Uterus (tissue), 4 donors: ENCODE data around the gene RARA. TPM values are rescaled to one million over a fixed set of nuclear protein-coding genes. Genes with fewer than 3 reads are reported as not detected.

Source experiments
- DNase-seq, 2 donors: peaks; one replicate each; pipeline ENCODE4 v3.0.0-alpha.2; 2019 to 2020
- H3K27ac ChIP-seq, 2 donors: fragments of 200-600 bp; sonication (generic); 1 replicate in 1 of 2; 2 replicates in 1 of 2; pipeline ENCODE4 v1.5.1; 2016 to 2018
- H3K27me3 ChIP-seq, 2 donors: fragments of 200-600 bp; sonication (generic); one replicate each; pipeline ENCODE4 v1.5.1; 2018 to 2019; ENCODE audit warnings: control low read depth in 1 of 2
- H3K36me3 ChIP-seq, 2 donors: fragments of 200-600 bp; sonication (generic); one replicate each; pipeline ENCODE4 v1.5.1; 2019; ENCODE audit warnings: control low read depth in 1 of 2
- H3K4me1 ChIP-seq, 2 donors: fragments of 200-600 bp; sonication (generic); one replicate each; pipeline ENCODE4 v1.5.1; 2018 to 2019; ENCODE audit warnings: control low read depth in 1 of 2
- H3K4me3 ChIP-seq, 2 donors: fragments of 200-600 bp; sonication (generic); 1 replicate in 1 of 2; 2 replicates in 1 of 2; pipeline ENCODE4 v1.5.1; 2018 to 2019; ENCODE audit warnings: mild to moderate bottlenecking in 1 of 2
- H3K9me3 ChIP-seq, 2 donors: fragments of 200-600 bp; sonication (generic); one replicate each; pipeline ENCODE4 v1.5.1; 2019; ENCODE audit warnings: control low read depth in 1 of 2
- CTCF ChIP-seq, 4 experiments: fragments of 200-600 bp in 2 of 4; fragments of 450-650 bp in 2 of 4; sonication (generic) in 2 of 4; IDR thresholded peaks; one replicate each; pipeline ENCODE4 v1.5.1; 2016 to 2019; ENCODE audit warnings: antibody characterized with exemption in 4 of 4, mild to moderate bottlenecking in 2 of 4, moderate library complexity in 1 of 4
- POLR2A ChIP-seq, 2 donors: fragments of 450-650 bp; IDR thresholded peaks; one replicate each; pipeline ENCODE4 v1.6.1; 2016; ENCODE audit warnings: antibody characterized with exemption in 2 of 2, mild to moderate bottlenecking in 1 of 2, moderate library complexity in 1 of 2
- intact Hi-C: fragments of 100-400 bp; cut with DNase I; formaldehyde crosslinking; loops from one replicate; pipeline ENCODE4 v1.15.1; 2023; ENCODE audit warnings: low total_unique reads
- total RNA-seq, 4 donors: library from RNA; depleted of rRNA in 3 of 4; stranded (reverse); fragments of >200 nt in 3 of 4; gene quantifications; one replicate each; pipeline versions ENCODE4 v1.1.0 to v1.2.4, GENCODE V29; 2014 to 2023
- donor health status: DM: yes; HTN: yes; CAD: no.

The RARA gene
- total RNA-seq, 4 donors from 2014 or later = 18.9 to 80.5 (median 46.3) TPM

DNA sequence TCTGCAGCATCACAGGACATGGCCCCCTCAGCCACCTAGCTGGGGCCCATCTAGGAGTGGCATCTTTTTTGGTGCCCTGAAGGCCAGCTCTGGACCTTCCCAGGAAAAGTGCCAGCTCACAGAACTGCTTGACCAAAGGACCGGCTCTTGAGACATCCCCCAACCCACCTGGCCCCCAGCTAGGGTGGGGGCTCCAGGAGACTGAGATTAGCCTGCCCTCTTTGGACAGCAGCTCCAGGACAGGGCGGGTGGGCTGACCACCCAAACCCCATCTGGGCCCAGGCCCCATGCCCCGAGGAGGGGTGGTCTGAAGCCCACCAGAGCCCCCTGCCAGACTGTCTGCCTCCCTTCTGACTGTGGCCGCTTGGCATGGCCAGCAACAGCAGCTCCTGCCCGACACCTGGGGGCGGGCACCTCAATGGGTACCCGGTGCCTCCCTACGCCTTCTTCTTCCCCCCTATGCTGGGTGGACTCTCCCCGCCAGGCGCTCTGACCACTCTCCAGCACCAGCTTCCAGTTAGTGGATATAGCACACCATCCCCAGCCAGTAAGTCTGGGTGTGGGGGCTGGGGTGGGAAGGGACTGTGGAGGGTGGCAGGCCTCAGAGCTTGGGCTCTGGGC lies 22.0 kb downstream of the RARA start:
- intact Hi-C loops = no loop called here
- Histone ChIP-seq H3K4me1 (peaks cover 40 to 72% of the 10 kb centered on the region in 2 donors), H3K36me3 (no peaks in the 10 kb centered on the region), H3K27me3 (no peaks in the 10 kb centered on the region), H3K9me3 (no peaks in the 10 kb centered on the region), H3K4me3 (no peak overlapping the region), H3K27ac (peak overlapping the region; percentile 74 to 83)
- DNase-seq = peak in 1 of 2 donors; percentile 24
- TF ChIP-seq CTCF (IDR thresholded peaks at IDR 0.05) (no peak), POLR2A (IDR thresholded peaks at IDR 0.05) (no peak)

DNA sequence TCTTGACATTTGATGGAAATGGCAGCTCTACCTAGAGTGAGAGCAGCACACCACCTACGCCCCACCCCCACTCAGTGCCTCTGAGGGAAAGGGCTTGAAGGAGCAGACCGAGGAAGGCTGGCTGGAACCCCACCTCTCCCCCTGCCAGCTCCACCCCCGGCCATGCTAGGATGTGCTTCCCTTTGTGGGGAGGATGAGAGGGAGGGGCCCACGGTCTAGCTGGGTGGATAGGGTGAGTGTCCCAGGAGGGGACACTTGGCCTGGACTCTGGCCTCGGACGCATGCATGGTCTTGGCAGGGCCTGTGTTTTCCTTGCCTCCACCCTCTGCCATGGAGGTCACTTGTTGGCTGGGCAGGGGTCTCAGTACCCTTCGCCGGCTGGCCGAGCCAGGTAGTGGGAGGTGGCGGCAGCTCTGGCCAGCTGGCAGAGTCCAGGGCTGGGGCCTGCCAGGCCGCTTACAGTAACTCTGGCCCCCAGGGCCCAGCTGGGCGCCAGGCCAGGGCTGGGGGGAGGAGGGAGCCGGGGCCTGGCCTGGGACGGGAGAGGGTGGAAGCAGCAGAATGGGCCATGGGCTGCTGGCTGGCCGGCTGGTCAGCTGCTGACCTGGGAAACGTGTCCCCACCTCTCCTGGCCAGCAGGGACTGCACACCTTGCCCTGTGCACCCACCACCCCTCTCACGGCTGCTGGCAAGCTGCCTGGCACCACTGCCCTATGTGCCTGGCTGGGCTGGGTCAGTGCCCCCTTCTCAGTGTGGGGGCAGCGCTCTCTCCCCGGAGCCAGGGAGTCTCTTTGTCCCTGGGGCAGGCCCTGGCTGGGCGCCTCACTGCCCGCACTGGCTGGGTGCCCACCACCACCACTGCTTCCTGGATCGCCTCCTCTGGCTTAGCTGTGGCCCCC lies 23.0 kb downstream of the RARA start:
- H3K36me3 ChIP-seq = no peaks in the 10 kb centered on the region
- H3K27me3 ChIP-seq = no peaks in the 10 kb centered on the region
- peaks cover 39 to 67% of the 10 kb centered on the region in 2 donors for H3K4me1 ChIP-seq
- TF ChIP-seq POLR2A (IDR thresholded peaks at IDR 0.05) (peak in 1 of 2 donors; percentile 21), CTCF (IDR thresholded peaks at IDR 0.05) (peak in 1 of 4 experiments; percentile 22)
- peak; percentile 86 to 93 for DNase-seq
- H3K4me3 ChIP-seq = no peak overlapping the region
- intact Hi-C loops = no loop called here
- peak overlapping the region; percentile 74 to 83 for H3K27ac ChIP-seq
- H3K9me3 ChIP-seq = no peaks in the 10 kb centered on the region

DNA sequence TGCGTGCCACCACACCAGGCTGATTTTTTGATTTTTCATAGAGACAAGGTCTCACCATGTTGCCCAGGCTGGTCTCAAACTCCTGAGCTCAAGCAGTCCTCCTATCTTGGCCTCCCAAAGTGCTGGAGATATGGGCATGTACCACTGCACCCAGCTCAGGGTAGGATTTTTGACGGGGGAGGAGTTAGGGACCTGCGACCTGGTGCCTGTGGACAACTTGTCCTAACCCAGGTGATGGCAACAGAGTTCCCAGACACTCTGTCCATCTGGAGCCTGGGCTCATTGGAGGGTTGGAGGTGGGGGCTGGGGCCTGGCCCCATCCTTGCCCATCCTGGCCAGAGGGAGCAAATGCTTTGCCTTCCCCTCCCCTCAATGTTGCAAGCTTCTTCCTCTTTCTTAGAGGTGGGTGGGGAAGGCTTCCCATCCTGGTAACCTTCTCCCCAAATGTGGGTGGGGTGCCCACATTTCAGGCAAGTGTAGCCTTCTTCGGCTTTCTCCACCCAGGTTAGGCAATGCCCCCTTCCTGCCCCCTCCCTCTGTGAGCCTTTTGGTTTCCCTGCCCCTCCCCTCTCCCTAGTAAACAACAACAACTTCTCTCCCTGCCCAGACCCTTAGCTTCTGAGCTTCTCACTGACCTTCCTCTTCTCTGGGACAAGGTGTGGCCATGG lies 24.9 kb downstream of the RARA start:
- TF ChIP-seq CTCF (IDR thresholded peaks at IDR 0.05) (no peak), POLR2A (IDR thresholded peaks at IDR 0.05) (no peak)
- Histone ChIP-seq H3K27me3 (no peaks in the 10 kb centered on the region), H3K9me3 (no peaks in the 10 kb centered on the region), H3K4me3 (no peak overlapping the region), H3K27ac (peak overlapping the region; percentile 74 to 83), H3K36me3 (no peaks in the 10 kb centered on the region), H3K4me1 (peaks cover 39 to 55% of the 10 kb centered on the region in 2 donors)
- intact Hi-C loops = no loop called here
- DNase-seq = no peak

DNA sequence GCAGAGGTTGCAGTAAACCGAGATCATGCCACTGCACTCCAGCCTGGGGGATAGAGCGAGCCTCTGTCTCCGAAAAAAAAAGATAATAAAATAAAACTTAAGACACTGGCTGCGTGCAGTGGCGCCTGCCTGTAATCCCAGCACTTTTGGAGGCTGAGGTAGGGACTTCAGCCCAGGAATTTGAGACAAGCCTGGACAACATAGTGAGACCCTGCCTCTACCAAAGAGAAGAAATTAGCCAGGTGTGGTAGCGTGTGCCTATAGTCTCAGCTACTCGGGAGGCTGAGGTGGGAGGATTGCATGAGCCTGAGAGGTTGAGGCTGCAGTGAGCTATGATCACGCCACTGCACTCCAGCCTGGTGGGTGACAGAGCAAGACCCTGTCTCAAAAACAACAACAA lies 26.6 kb downstream of the RARA start:
- no peaks in the 10 kb centered on the region for H3K27me3 ChIP-seq
- no peak for TF ChIP-seq POLR2A (IDR thresholded peaks at IDR 0.05)
- TF ChIP-seq CTCF (IDR thresholded peaks at IDR 0.05) = no peak
- no peaks in the 10 kb centered on the region for H3K36me3 ChIP-seq
- peaks cover 37 to 52% of the 10 kb centered on the region in 2 donors for H3K4me1 ChIP-seq
- no peaks in the 10 kb centered on the region for H3K9me3 ChIP-seq
- H3K27ac ChIP-seq = peak overlapping the region; percentile 74 to 83
- no peak for DNase-seq
- intact Hi-C loops = no loop called here
- no peak overlapping the region for H3K4me3 ChIP-seq
